Measurements from ENCODE around the gene KCNQ1. TPM values are rescaled to one million over a fixed set of nuclear protein-coding genes. Genes with fewer than 3 reads are reported as not detected.

Gene KCNQ1
- total and polyA plus RNA-seq, 2 of the 13 experiments (the other 11 are each of a cell fraction or from before 2014, with no cell fraction given): 0.02 to 0.08 TPM

DNA sequence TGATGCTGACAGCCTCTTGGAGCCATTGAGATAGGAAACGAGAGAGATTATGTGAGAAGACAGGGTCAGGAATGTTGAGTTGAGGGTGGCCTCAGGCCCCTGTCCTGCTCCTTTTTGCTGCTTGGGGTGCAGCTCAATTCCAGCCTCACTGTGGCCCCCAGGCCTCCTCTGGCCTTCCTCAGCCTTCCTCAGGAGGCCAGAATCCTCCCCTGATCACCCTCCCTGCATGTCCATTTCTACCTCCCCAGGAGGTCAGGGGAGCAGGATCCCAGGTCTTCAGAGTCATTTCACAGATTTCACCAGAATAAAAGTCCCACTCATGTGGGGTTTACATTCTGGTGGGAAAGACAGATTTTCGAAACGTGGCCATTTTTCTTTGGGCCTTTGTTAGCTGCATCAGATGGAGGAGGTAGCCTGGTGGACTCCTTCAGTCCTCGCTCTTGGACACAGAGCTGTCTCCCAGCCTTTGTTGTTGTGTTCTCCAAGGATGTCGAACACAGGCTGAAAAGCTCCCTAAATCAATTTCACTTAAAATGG lies 257.2 kb downstream of the KCNQ1 start:
- no peak overlapping the region for H2AFZ ChIP-seq (ENCODE audit: low read length)
- H3K36me3 ChIP-seq (replicated peaks in 1 of 2; ENCODE audit: control insufficient read depth in 1 of 2, insufficient read depth in 2 of 2, low read length in 2 of 2): no peaks in the 10 kb centered on the region; a peak in 2 of 5 replicates
- no peak for TF ChIP-seq RAD51 (IDR thresholded peaks at IDR 0.05; ENCODE audit: borderline replicate concordance)
- no peak for TF ChIP-seq JUNB (CRISPR knock-in tag; IDR thresholded peaks at IDR 0.05; ENCODE audit: borderline replicate concordance)
- TF ChIP-seq ZSCAN22 (CRISPR knock-in tag; IDR thresholded peaks at IDR 0.05): peak; percentile 77
- 0 out of 2 replicates have a peak, but pooled peaks have one; percentile 9 for TF ChIP-seq ZMYM4 (CRISPR knock-in tag; IDR thresholded peaks at IDR 0.05)
- ChIA-PET POLR2A (interaction anchor here (0.6 to 3.4 kb wide), 6 partner anchors 11 to 28 kb away, joined by 3 to 72 read pairs (median 3); no protein-coding TSS in a partner anchor), CTCF (ENCODE audit: low intra/inter-chr PET ratio, low total read pairs) (no interaction called here)
- H3K27me3 ChIP-seq (ENCODE audit: control insufficient read depth in 1 of 2, insufficient read depth in 2 of 2, low read length in 2 of 2): peaks cover 0 to 9% of the 10 kb centered on the region in 2 experiments; a peak in 3 of 5 replicates
- H3K9me3 ChIP-seq (ENCODE audit: low read length): 0 out of 2 replicates have a peak, but pooled peaks cover 5% of the 10 kb centered on the region
- H3K79me2 ChIP-seq (ENCODE audit: insufficient read depth, low read length): peaks cover 34% of the 10 kb centered on the region
- no peak overlapping the region for H3K4me3 ChIP-seq (replicated peaks in 1 of 3; ENCODE audit: insufficient read depth in 1 of 3, low read depth in 2 of 3, low read length in 3 of 3)
- H3K27ac ChIP-seq (ENCODE audit: extremely low read length, insufficient read depth, low read length): no peak overlapping the region
- peaks cover 35% of the 10 kb centered on the region for H3K4me1 ChIP-seq (ENCODE audit: insufficient read depth, low read length)
- FAIRE-seq: no peak
- DNase-seq (ENCODE audit: low spot score): no peak
- in situ Hi-C loops (cut with HindIII; ENCODE audit: extremely low pct_ligation_motif_present, low pct_unique_long_range_greater_than_20kb) (no loop called here), intact Hi-C loops (cut with micrococcal nuclease; ENCODE audit: unreplicated experiment) (no loop called here)
- 83% methylated on average over 5 of the region's 5 CpGs for whole genome bisulfite sequencing (ENCODE audit: low lambda C conversion rate)
- no peak overlapping the region; the same call in 1 of the 2 replicates for H3K9ac ChIP-seq (ENCODE audit: insufficient read depth, low read depth, low read length)
- no peak for ATAC-seq
- peak overlapping the region; percentile 88; the same call in 1 of the 2 replicates for H3K4me2 ChIP-seq (ENCODE audit: low read depth, low read length)
- H4K20me1 ChIP-seq (ENCODE audit: insufficient read depth, low read length): peaks cover 23% of the 10 kb centered on the region
- no TSS peak for BruUV-seq (replicated peaks)

DNA sequence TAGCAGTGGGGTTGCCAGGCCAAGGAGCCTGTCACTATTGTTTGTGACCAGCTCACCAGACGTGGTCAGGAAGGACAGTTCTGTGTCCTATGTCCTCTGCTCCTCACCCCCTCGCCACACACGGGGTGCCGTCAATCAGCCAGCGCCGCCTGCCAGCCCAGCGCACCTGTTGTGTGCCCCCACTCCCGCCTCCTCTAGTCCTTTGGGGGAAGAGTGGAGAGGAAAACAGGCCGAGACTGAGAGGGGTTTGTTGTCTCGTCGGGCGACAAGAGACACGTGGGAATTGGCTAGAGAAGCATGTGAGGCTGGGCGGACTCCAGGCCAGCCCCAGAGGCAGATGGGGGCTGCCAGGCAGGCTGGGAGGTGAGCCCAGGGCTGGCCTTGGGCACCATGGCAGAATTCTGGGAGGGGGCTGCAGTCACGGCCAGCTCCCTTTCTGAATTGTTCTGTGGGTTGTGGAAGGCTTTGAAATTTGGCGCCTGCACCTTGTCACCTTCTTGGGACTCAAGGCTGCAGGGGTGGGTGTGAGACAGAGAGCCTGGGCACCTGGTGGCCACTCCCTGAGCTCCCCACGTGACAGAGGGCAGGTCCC lies 258.1 kb downstream of the KCNQ1 start:
- no peak for ATAC-seq
- in situ Hi-C loops (cut with HindIII; ENCODE audit: extremely low pct_ligation_motif_present, low pct_unique_long_range_greater_than_20kb): no loop called here
- CTCF ChIA-PET (ENCODE audit: low intra/inter-chr PET ratio, low total read pairs): no interaction called here

More for the DNA sequence above, 258.1 kb downstream of the KCNQ1 start:
- DNase-seq (ENCODE audit: low spot score): no peak
- H3K27me3 ChIP-seq (ENCODE audit: control insufficient read depth in 1 of 2, insufficient read depth in 2 of 2, low read length in 2 of 2): peaks cover 2 to 12% of the 10 kb centered on the region in 2 experiments; a peak in 3 of 5 replicates
- POLR2A ChIA-PET: interaction anchor here (0.9 to 3.4 kb wide), 5 partner anchors 12 to 27 kb away, joined by 3 to 72 read pairs (median 3); no protein-coding TSS in a partner anchor
- H3K4me2 ChIP-seq (ENCODE audit: low read depth, low read length): peak overlapping the region; percentile 45
- no peak for FAIRE-seq
- no peak overlapping the region for H2AFZ ChIP-seq (ENCODE audit: low read length)
- no peaks in the 10 kb centered on the region for H3K36me3 ChIP-seq (replicated peaks in 1 of 2; ENCODE audit: control insufficient read depth in 1 of 2, insufficient read depth in 2 of 2, low read length in 2 of 2)
- peaks cover 35% of the 10 kb centered on the region for H3K4me1 ChIP-seq (ENCODE audit: insufficient read depth, low read length)
- H3K27ac ChIP-seq (ENCODE audit: extremely low read length, insufficient read depth, low read length): no peak overlapping the region
- 0 out of 2 replicates have a peak, but pooled peaks cover 5% of the 10 kb centered on the region for H3K9me3 ChIP-seq (ENCODE audit: low read length)
- TF ChIP-seq MNT (IDR thresholded peaks at IDR 0.05) (peak; percentile 55; the same call in 1 of the 2 replicates), MLXIP (CRISPR knock-in tag; IDR thresholded peaks at IDR 0.05; ENCODE audit: borderline replicate concordance) (no peak), HNRNPL (IDR thresholded peaks at IDR 0.05; ENCODE audit: low read depth, low read length) (no peak), USF2 (IDR thresholded peaks at IDR 0.05; ENCODE audit: low read depth, low read length) (peak; percentile 42; the same call in 1 of the 2 replicates), USF2 (CRISPR knock-in tag; IDR thresholded peaks at IDR 0.05; ENCODE audit: borderline replicate concordance) (peak; percentile 36; the same call in 1 of the 2 replicates)
- WGBS (ENCODE audit: low lambda C conversion rate): 93% methylated on average over 13 of the region's 17 CpGs
- H4K20me1 ChIP-seq (ENCODE audit: insufficient read depth, low read length): peaks cover 14% of the 10 kb centered on the region
- peaks cover 25% of the 10 kb centered on the region for H3K79me2 ChIP-seq (ENCODE audit: insufficient read depth, low read length)
- no peak overlapping the region for H3K9ac ChIP-seq (ENCODE audit: insufficient read depth, low read depth, low read length)
- intact Hi-C loops (cut with micrococcal nuclease; ENCODE audit: unreplicated experiment): no loop called here
- BruUV-seq (replicated peaks): no TSS peak
- peak overlapping the region in 1 of 3 experiments; percentile 24; a peak in 1 of 6 replicates for H3K4me3 ChIP-seq (replicated peaks in 1 of 3; ENCODE audit: insufficient read depth in 1 of 3, low read depth in 2 of 3, low read length in 3 of 3)

Data from HepG2 (cell line).